NCI-H2227 treated with DMSO at 0.1 percent for 48 hours (cell line): ENCODE results near the gene ACTR3.

Experiments
- DNase-seq: peaks from one replicate; lab custom pipeline; 2025; lab: John Stamatoyannopoulos, UW

The ACTR3 gene

GRCh38 chr2:114005110-114005783, 115.4 kb downstream of the ACTR3 start:
- DNase-seq, result no peak

GRCh38 chr2:114006460-114006859, 116.6 kb downstream of the ACTR3 start:
- no peak for DNase-seq

GRCh38 chr2:114007436-114007835, 117.5 kb downstream of the ACTR3 start:
- no peak for DNase-seq

GRCh38 chr2:114008720-114009119, 118.8 kb downstream of the ACTR3 start:
- no peak for DNase-seq

GRCh38 chr2:114009205-114009944, 119.5 kb downstream of the ACTR3 start:
- no peak for DNase-seq

GRCh38 chr2:114010001-114010400, 120.1 kb downstream of the ACTR3 start:
- no peak for DNase-seq

GRCh38 chr2:114011713-114012112, 121.8 kb downstream of the ACTR3 start:
- no peak for DNase-seq
